Colonic mucosa (tissue), 4 donors: ENCODE measurements around the gene PKD1. TPM values are rescaled to one million over a fixed set of nuclear protein-coding genes. Genes with fewer than 3 reads are reported as not detected.
"Not testable (repeated sequence)": the region's sequence is repeated elsewhere in the genome, so short reads cannot be mapped to it uniquely, and the experiment has no call there.

Experiments used
- DNase-seq: peaks from one replicate; pipeline ENCODE4 v3.0.0-alpha.2; 2020
- H3K27ac ChIP-seq: fragments of 200-600 bp; one replicate; pipeline ENCODE4 v1.8.0; 2021
- H3K27me3 ChIP-seq: fragments of 200-600 bp; one replicate; pipeline ENCODE4 v1.8.0; 2021
- H3K36me3 ChIP-seq: fragments of 200-600 bp; one replicate; pipeline ENCODE4 v1.8.0; 2021
- H3K4me1 ChIP-seq: fragments of 200-600 bp; one replicate; pipeline ENCODE4 v1.8.0; 2021; ENCODE audit warnings: mild to moderate bottlenecking
- H3K4me3 ChIP-seq: fragments of 200-600 bp; one replicate; pipeline ENCODE4 v1.8.0; 2021
- H3K9ac ChIP-seq, 2 donors: one replicate each; pipeline ENCODE4 v1.7.0; 2013; ENCODE audit warnings: control low read depth in 2 of 2, low read depth in 2 of 2, low read length in 2 of 2
- H3K9me3 ChIP-seq: fragments of 200-600 bp; one replicate; pipeline ENCODE4 v1.8.0; 2021
- intact Hi-C: fragments of 100-400 bp; cut with DNase I; formaldehyde crosslinking; loops from one replicate; pipeline ENCODE4 v1.14.1; 2022
- total RNA-seq, 2 donors: library from RNA; stranded (reverse); fragmentation: NEBNext Ultra II Directional in 1 of 2; extraction: Animal tissue kit (Norgen Biotek cat#: 25700) in 1 of 2; gene quantifications; one replicate each; pipeline ENCODE4 v1.2.1, GENCODE V29; 2021
- TF ChIP-seq, protein P1 (sequence below): fragments of 200-600 bp; IDR thresholded peaks from one replicate; pipeline ENCODE4 v1.8.0; 2022; ENCODE audit warnings: antibody characterized with exemption, mild to moderate bottlenecking
- donor health status: healthy.
- donor health status: DM: no; HTN: no; CAD: no.
- donor health status: DM: no; HTN: no; CAD: no.

Gene PKD1
- total RNA-seq, 2 donors from 2014 or later = 48.2 to 83.5 TPM

DNA sequence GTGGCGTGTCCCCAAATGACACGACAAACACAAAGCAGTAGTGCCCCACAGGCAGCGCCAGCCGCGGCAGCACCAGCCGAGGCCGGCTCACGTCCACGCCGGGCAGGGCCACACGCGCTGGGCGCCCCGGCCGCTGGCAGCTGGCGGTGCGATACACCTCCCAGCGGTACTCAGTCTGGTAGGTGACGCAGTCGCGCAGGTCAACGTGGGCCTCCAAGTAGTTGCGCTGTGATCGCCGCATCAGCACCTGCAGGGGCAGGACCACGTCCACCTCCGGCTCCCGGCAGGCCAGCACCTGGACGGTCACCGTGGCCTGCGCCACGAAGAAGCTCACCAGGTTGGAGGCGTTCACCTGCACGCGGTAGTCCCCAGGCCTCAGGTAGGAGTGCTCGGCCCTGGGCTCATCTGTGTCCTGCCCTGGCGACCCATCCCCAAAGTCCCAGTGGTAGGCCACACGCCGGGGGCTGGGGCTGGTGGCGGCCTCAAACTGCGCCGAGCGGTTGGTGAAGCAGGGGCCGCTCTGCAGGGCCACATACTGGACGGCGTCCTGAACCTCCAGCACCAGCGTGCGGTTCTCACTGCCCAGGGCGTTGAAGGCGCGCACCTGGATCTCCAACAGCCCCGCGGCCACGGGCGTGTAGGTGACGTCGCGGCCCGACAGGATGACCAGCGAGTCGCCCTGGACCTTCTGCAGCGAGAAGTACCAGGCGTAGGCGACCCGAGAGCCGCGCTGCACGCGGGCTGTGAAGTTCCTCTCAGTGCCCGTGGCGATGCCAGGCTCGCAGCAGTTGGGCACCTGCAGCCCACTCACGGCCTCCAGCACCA is 27.0 kb downstream of the PKD1 start:
- H3K9ac ChIP-seq, intact Hi-C loops, H3K27ac ChIP-seq, H3K4me3 ChIP-seq, DNase-seq, H3K9me3 ChIP-seq, H3K4me1 ChIP-seq, H3K27me3 ChIP-seq, H3K36me3 ChIP-seq: not testable (repeated sequence)

DNA sequence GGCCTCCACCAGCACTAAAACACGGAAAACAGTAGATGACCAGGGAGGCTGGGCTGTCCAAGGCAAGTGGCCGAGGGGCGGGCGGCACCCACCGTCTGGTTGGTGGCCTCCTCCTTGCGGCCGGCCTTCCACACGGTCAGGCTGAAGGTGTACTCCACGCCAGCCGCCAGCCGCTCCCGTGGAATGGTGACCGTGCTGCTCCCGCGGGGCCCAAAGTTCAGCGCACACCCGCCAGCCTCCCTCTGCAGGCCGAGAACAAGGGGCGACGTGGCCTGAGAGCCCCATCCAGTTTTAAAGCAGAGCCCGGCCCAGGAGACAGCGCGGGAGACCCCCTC is 27.9 kb downstream of the PKD1 start:
- DNase-seq, H3K9me3 ChIP-seq, H3K4me1 ChIP-seq, intact Hi-C loops, H3K4me3 ChIP-seq, H3K9ac ChIP-seq, H3K36me3 ChIP-seq, H3K27me3 ChIP-seq, H3K27ac ChIP-seq: not testable (repeated sequence)

DNA sequence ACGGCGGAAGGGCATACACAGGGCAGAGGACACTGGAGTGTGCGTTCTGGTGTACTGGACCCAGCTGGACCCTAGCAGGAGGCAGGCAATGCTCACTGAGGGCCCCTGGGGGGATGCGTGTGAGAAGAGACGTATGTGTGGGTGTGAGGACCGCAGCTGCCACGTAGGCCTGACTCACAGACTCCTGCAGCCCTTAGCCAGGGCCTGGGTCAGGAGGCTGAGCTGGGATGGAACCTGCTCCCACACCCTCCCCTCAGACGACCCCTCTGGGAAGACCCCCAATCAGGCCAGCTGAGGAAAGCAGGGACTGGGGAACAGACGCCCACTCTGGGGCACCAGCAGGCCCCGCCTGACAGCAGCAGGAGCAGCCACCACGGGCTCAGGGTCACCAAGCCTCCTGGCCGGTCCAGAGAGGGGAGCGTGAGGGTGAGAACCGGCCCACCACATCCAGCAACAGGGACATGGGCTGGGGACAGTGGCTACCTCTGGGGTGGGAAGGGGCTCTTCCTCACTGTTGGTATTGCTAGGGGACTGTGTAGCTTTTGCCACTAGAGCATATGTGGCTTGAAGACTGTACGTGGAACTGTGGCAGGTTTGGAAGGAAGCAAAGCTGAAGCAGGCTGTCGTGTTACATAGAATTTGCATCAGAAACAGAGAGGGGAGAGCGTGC is 28.4 kb downstream of the PKD1 start:
- H3K9me3 ChIP-seq, intact Hi-C loops, H3K9ac ChIP-seq, H3K27me3 ChIP-seq, DNase-seq, H3K36me3 ChIP-seq, H3K4me3 ChIP-seq, H3K4me1 ChIP-seq, H3K27ac ChIP-seq: not testable (repeated sequence)

DNA sequence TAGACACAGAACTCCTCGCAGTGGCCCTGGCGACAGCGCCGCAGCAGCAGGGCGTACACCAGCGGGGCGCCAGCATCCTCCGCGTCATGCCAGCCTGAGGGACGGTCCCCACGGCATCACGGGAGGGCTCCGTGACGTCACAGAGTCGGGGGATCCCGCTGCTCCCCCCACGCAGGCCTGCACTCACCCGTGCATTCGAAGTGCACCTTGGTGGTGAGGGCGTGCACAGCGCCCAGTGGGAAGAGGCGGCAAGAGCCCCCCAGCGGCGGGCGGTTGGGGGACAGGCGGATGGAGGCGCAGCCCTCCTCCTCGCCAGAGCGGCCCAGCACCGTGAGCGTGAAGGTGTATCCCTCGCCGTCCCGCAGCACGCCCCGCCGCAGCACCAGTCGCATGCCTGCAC is 29.5 kb downstream of the PKD1 start:
- H3K27ac ChIP-seq, H3K36me3 ChIP-seq, H3K4me3 ChIP-seq, H3K4me1 ChIP-seq, H3K9ac ChIP-seq, H3K9me3 ChIP-seq, H3K27me3 ChIP-seq, intact Hi-C loops, DNase-seq: not testable (repeated sequence)

DNA sequence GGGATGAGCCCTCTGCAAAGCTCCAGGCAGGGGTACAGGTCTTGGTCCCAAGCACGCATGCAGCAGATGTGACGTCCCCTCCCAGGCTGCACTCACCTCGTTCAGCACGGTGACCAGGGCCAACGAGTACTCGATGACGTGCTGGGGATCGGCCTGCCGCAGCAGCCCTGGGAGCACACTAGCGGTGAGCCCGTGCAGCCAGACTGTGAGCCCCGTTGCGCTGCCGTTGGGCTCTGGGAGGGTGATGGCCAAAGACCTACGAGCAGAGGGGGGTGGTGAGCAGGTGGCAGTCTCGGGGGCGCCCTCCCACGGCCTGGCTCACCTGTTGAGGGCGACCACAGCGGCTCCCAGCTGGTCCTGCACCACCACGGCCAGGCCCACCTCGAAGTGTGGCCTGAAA is 29.9 kb downstream of the PKD1 start:
- H3K4me3 ChIP-seq, H3K27ac ChIP-seq, intact Hi-C loops, DNase-seq, H3K9ac ChIP-seq, H3K36me3 ChIP-seq, H3K4me1 ChIP-seq, H3K9me3 ChIP-seq, H3K27me3 ChIP-seq: not testable (repeated sequence)

DNA sequence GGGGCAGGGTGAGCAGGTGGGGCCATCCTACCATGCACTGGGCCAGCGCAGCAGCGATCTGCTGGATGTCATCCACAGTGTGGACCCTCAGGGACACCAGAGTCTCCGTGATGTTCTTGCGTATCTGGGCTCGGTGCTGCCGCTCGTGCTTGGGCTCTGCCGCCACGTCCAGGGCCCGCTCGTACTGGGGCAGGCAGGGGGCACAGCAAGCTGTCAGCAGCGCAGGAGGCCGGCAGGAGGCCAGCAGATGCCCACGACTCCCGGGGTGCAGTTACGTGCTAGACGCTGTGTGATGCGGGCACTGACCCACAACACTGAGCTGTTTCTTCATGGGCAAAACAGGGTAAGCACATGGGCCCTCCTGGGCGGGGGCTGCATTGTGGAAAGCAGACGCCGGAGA is 30.4 kb downstream of the PKD1 start:
- intact Hi-C loops, DNase-seq, H3K36me3 ChIP-seq, H3K27ac ChIP-seq, H3K9me3 ChIP-seq, H3K4me1 ChIP-seq, H3K9ac ChIP-seq, H3K4me3 ChIP-seq, H3K27me3 ChIP-seq: not testable (repeated sequence)

DNA sequence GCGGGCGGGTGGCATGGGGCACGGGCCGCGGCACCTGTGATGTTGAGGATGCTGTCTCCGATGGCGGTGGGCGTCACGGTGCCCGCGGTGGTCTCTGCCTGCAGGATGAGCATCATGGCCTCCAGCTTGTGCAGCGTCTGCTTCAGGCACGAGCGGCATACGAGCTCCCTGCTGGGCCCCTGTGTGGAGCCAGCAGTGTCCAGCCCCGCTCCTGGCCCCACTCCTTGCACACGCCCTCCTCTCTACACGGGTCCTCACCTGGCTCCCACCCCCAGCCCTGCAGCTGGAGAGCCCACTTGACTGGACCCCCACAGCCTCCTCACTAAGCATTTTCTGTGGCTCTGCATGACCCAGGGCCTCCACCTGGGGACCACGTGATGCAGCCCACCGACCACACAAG is 31.2 kb downstream of the PKD1 start:
- H3K27ac ChIP-seq, H3K9ac ChIP-seq, H3K36me3 ChIP-seq, H3K4me3 ChIP-seq, H3K9me3 ChIP-seq, DNase-seq, H3K4me1 ChIP-seq, H3K27me3 ChIP-seq, intact Hi-C loops: not testable (repeated sequence)

DNA sequence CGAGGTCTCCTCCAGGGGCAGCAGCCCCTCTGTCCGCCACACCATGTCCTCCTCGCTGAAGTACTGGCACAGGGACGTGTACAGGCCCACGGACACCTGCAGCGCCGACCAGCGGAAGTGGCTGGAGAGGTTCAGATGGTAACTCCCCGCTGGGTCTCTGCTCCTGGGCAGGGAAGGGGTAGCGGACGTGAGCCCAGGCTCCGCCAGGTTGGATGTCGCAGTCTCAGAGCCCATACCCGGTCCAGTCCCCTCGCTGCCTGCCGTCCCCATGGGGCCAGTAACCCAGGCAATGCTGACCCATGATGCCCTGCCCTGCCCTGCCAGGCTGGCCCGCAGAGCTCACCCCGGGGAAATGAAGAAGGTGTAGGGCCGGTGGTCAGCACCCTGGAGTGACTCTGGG is 33.2 kb downstream of the PKD1 start:
- no peaks in the 10 kb centered on the region for H3K27me3 ChIP-seq
- no peaks in the 10 kb centered on the region for H3K9me3 ChIP-seq
- no peak for DNase-seq
- H3K4me1 ChIP-seq = no peaks in the 10 kb centered on the region
- intact Hi-C loops = no loop called here
- no peak overlapping the region for H3K27ac ChIP-seq
- TF ChIP-seq, protein P1, sequence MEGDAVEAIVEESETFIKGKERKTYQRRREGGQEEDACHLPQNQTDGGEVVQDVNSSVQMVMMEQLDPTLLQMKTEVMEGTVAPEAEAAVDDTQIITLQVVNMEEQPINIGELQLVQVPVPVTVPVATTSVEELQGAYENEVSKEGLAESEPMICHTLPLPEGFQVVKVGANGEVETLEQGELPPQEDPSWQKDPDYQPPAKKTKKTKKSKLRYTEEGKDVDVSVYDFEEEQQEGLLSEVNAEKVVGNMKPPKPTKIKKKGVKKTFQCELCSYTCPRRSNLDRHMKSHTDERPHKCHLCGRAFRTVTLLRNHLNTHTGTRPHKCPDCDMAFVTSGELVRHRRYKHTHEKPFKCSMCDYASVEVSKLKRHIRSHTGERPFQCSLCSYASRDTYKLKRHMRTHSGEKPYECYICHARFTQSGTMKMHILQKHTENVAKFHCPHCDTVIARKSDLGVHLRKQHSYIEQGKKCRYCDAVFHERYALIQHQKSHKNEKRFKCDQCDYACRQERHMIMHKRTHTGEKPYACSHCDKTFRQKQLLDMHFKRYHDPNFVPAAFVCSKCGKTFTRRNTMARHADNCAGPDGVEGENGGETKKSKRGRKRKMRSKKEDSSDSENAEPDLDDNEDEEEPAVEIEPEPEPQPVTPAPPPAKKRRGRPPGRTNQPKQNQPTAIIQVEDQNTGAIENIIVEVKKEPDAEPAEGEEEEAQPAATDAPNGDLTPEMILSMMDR = no peak
- no peak overlapping the region for H3K4me3 ChIP-seq
- no peaks in the 10 kb centered on the region for H3K36me3 ChIP-seq
- no peak overlapping the region for H3K9ac ChIP-seq

DNA sequence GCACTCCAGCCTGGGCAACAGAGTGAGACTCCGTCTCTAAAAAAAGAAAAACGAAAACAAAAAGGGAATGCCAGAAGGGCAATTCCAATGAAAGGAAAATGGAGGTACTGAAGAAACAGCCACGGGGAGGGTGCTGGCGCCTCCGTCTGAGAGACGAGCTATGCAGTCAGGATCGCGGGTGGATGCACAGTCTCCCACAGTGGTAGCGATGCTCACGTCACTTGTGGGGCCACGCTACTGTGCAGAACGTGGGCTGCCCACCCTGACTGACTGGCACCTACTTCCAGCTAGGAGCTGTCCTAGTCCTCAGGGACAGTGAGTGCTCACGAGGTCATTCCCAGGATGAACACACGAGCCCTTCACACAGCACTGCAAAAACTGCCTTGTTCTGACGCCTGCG is 34.1 kb downstream of the PKD1 start:
- H3K36me3 ChIP-seq, H3K9me3 ChIP-seq, intact Hi-C loops, H3K27ac ChIP-seq, H3K4me3 ChIP-seq, H3K27me3 ChIP-seq, DNase-seq, H3K9ac ChIP-seq, H3K4me1 ChIP-seq: not testable (repeated sequence)

DNA sequence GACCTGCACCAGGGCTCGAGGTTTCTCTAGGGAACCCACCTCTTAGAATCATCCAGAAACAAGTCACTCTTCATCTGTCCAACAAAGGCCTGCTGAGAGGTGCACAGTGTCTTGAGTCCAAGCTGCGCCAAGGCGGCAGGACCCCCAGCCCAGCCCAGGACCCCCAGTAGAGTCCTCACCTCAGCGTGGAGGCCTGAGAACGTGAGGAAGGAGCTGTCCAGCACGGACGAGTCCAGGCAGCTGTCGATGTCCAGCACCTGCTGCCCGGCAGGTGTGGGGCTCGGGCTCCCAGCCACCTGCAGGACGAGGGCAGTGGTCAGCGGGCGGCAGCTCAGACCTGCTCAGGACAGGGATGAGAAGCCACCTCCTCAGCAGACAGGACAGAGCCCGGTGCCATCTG is 38.0 kb downstream of the PKD1 start:
- H3K4me3 ChIP-seq, H3K27ac ChIP-seq, H3K4me1 ChIP-seq, H3K9ac ChIP-seq, H3K9me3 ChIP-seq, DNase-seq, intact Hi-C loops, H3K36me3 ChIP-seq, H3K27me3 ChIP-seq: not testable (repeated sequence)
